Measurements from ENCODE around the gene SEMA3F.

SEMA3F gene

GRCh38 chr3:50174517-50174895 is 19.4 kb downstream of the SEMA3F start:
- TF ChIP-seq CTCF (conservative IDR thresholded peaks at IDR 0.05), result no peak
- no peak overlapping the region for H3K27ac ChIP-seq

DNA sequence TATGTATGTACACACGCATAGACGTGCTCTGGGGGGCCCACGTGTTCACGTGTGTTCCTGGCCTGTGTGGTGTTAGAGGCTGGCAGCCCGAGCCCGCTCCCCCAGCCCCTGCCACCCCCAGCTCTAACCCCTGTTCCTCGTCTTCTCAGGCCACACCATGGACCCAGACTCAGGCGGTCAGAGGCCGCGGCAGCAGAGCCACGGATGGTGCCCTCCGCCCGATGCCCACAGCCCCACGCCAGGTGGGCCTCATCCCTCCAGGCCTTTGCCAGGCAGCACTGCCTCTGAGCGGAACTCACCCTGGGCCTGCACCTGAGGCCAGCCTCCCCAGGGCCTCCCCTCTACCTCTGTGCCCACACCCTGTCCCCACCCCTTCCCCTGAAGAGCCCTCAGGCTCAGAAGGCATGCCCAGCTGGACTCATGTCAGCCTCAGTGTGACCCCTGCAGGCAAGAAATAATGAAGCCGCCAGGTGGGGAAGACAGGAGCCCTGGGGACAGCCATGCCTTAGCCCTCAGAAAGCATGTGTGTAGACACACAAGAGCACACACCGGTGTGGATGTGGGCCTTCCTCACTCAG is 19.9 kb downstream of the SEMA3F start:
- H3K27ac ChIP-seq, result no peak overlapping the region
- no peak for TF ChIP-seq CTCF (conservative IDR thresholded peaks at IDR 0.05)

DNA sequence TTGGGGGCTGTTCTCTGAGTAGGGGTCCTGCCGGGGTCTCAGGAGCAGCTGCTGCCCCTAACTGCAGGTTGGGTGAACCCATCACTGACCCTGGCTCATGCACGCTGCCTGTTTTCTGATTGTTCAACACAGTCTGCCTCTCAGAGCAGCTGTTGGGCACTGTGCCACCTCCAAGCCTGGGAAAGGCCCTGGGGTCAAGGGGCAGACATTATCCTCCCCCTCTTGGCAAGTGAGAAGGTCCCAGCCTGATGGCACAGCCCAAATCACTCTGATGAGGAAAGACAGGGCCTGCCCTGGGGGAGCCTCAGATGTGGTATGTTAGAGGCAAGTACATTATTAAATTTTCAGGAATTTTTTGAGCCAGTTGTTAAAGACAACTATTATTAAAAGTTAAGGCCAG is 22.2 kb downstream of the SEMA3F start:
- H3K27ac ChIP-seq, result no peak overlapping the region
- no peak for TF ChIP-seq CTCF (conservative IDR thresholded peaks at IDR 0.05)

DNA sequence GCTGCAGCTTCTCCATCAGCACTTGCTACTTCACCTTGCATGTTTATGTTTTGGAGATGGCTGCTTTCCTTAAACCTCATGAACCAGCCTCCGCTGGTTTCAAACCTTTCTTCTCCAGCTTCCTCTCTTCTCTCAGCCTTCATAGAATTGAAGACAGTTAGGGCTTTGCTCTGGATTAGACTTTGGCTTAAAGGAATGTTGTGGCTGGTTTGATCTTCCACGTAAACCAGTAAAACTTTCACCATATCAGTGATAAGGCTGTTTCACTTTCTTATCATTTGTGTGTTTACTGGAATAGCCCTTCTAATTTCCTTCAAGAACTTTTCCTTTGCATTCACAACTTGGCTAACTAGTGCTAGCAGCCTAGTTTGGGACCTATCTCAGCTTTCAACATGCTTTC is 24.6 kb downstream of the SEMA3F start:
- H3K27ac ChIP-seq, result peak overlapping the region; percentile 56
- no peak for TF ChIP-seq CTCF (conservative IDR thresholded peaks at IDR 0.05)

GRCh38 chr3:50181985-50182384 is 26.9 kb downstream of the SEMA3F start:
- no peak for TF ChIP-seq CTCF (conservative IDR thresholded peaks at IDR 0.05)
- no peak overlapping the region for H3K27ac ChIP-seq

DNA sequence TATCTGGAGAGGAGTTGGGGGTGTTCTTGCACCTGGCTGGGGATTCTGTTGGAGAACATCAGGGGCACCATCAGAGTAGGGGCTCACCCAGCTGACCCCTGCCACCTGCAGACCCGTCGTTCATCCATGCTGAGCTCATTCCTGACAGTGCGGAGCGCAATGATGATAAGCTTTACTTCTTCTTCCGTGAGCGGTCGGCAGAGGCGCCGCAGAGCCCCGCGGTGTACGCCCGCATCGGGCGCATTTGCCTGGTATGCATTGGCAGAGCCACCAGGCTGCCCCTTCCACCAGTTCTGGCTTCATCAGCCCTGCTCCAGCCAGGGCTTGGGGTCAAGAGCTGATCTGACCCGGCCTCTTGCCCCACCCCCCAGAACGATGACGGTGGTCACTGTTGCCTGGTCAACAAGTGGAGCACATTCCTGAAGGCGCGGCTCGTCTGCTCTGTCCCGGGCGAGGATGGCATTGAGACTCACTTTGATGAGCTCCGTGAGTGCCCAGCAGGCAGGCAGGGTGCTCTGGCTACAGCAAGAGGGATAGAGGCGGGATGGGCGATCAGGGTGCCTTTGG is 27.5 kb downstream of the SEMA3F start:
- TF ChIP-seq CTCF (conservative IDR thresholded peaks at IDR 0.05), result no peak
- H3K27ac ChIP-seq, result no peak overlapping the region; the same call in 1 of the 2 replicates

DNA sequence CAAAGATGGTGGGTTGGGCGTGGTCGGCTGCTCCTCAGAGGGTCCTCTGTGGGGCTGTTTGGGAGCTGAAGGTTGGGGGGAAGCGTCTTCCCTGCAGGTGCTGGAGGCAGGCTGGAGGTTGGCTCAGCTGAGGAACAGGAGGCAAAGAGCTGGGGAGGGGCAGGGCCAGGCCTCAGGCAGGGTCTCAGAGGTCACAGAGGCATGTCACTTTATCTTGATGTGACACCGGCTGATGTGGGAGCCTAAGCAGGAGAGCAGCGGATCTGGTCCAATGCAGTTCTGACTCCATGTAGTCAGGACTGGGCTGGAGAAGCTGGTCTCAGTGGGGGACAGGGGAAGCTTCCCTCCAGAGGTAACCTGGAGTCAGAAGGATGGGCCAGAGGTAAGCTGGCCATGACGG is 28.6 kb downstream of the SEMA3F start:
- peak overlapping the region; percentile 72 for H3K27ac ChIP-seq
- no peak for TF ChIP-seq CTCF (conservative IDR thresholded peaks at IDR 0.05)
